ENCODE results near the gene SGMS1.

The SGMS1 gene

GRCh38 chr10:50280049-50280841 lies 343.5 kb downstream of the SGMS1 start (continued):
- TF ChIP-seq POU6F1 (CRISPR knock-in tag; IDR thresholded peaks at IDR 0.05; ENCODE audit: borderline replicate concordance, low read depth) (no peak), GLIS3 (CRISPR knock-in tag; IDR thresholded peaks at IDR 0.05) (no peak), ZFP30 (CRISPR knock-in tag; IDR thresholded peaks at IDR 0.05) (no peak), RARB (CRISPR knock-in tag; IDR thresholded peaks at IDR 0.05) (no peak), ZC3H10 (CRISPR knock-in tag; IDR thresholded peaks at IDR 0.05) (no peak), ARNTL (CRISPR knock-in tag; IDR thresholded peaks at IDR 0.05; ENCODE audit: borderline replicate concordance, low read depth) (no peak), TCF4 (CRISPR knock-in tag; IDR thresholded peaks at IDR 0.05; ENCODE audit: borderline replicate concordance) (no peak), ZNF70 (CRISPR knock-in tag; IDR thresholded peaks at IDR 0.05) (no peak), SNAI2 (CRISPR knock-in tag; IDR thresholded peaks at IDR 0.05) (no peak)

GRCh38 chr10:50279489-50279888 lies 344.3 kb downstream of the SGMS1 start:
- peak; percentile 59 for ATAC-seq
- TF ChIP-seq PATZ1 (CRISPR knock-in tag; IDR thresholded peaks at IDR 0.05; ENCODE audit: borderline replicate concordance) (no peak), CSRNP3 (CRISPR knock-in tag; IDR thresholded peaks at IDR 0.05) (no peak), TCF4 (CRISPR knock-in tag; IDR thresholded peaks at IDR 0.05; ENCODE audit: borderline replicate concordance) (no peak), TSHZ2 (CRISPR knock-in tag; IDR thresholded peaks at IDR 0.05) (no peak), ISL1 (CRISPR knock-in tag; IDR thresholded peaks at IDR 0.05) (no peak), BACH2 (CRISPR knock-in tag; IDR thresholded peaks at IDR 0.05; ENCODE audit: borderline replicate concordance) (no peak), ZNF8 (CRISPR knock-in tag; IDR thresholded peaks at IDR 0.05) (no peak), ZC3H10 (CRISPR knock-in tag; IDR thresholded peaks at IDR 0.05) (no peak), ZNF70 (CRISPR knock-in tag; IDR thresholded peaks at IDR 0.05) (no peak), TOX (CRISPR knock-in tag; IDR thresholded peaks at IDR 0.05; ENCODE audit: borderline replicate concordance) (no peak)

- TF ChIP-seq ZNF70 (CRISPR knock-in tag; IDR thresholded peaks at IDR 0.05) (no peak), ZNF8 (CRISPR knock-in tag; IDR thresholded peaks at IDR 0.05) (no peak), ZNF565 (CRISPR knock-in tag; conservative IDR thresholded peaks at IDR 0.05; ENCODE audit: low read depth) (no peak), CREB5 (CRISPR knock-in tag; IDR thresholded peaks at IDR 0.05; ENCODE audit: low read depth) (no peak), ZFP3 (CRISPR knock-in tag; IDR thresholded peaks at IDR 0.05) (no peak), ZFP30 (CRISPR knock-in tag; IDR thresholded peaks at IDR 0.05) (no peak), ZC3H10 (CRISPR knock-in tag; IDR thresholded peaks at IDR 0.05) (no peak), POU6F1 (CRISPR knock-in tag; IDR thresholded peaks at IDR 0.05; ENCODE audit: borderline replicate concordance, low read depth) (no peak), ARNTL (CRISPR knock-in tag; IDR thresholded peaks at IDR 0.05; ENCODE audit: borderline replicate concordance, low read depth) (no peak), CSRNP3 (CRISPR knock-in tag; IDR thresholded peaks at IDR 0.05) (no peak), RARB (CRISPR knock-in tag; IDR thresholded peaks at IDR 0.05) (no peak)
- ATAC-seq, result peak; percentile 74
Measured at GRCh38 chr10:50275650-50276235, 348.0 kb downstream of the SGMS1 start.

Measured in SK-N-SH treated with all-trans-retinoic acid at 6 μM for 48 hours (cell line).